HFFc6 (cell line): ENCODE data around the gene SRSF1. TPM values are rescaled to one million over a fixed set of nuclear protein-coding genes. Genes with fewer than 3 reads are reported as not detected.

Experiments used
- DNase-seq: peaks from one replicate; pipeline ENCODE4 v3.0.0-alpha.2; 2018
- H3K27ac Mint-ChIP-seq: 2 replicates; pipeline ENCODE4 v1.8.0; 2020; ENCODE audit warnings: mild to moderate bottlenecking, mixed read lengths
- H3K27me3 Mint-ChIP-seq: 2 replicates; pipeline ENCODE4 v1.8.0; 2021; ENCODE audit warnings: mild to moderate bottlenecking, moderate library complexity, mixed read lengths; ENCODE audit not compliant: insufficient read depth
- H3K36me3 Mint-ChIP-seq: 2 replicates; pipeline ENCODE4 v1.8.0; 2021; ENCODE audit warnings: low read depth, mixed read lengths
- H3K4me1 Mint-ChIP-seq: 2 replicates; pipeline ENCODE4 v1.8.0; 2020; ENCODE audit warnings: low read depth, mixed read lengths
- H3K4me3 Mint-ChIP-seq: 2 replicates; pipeline ENCODE4 v1.8.0; 2020; ENCODE audit warnings: mild to moderate bottlenecking, moderate library complexity, mixed read lengths
- H3K9me3 Mint-ChIP-seq: 2 replicates; pipeline ENCODE4 v1.8.0; 2020; ENCODE audit warnings: mild to moderate bottlenecking, mixed read lengths
- CTCF ChIP-seq: fragments of 200-600 bp; sonication (generic); IDR thresholded peaks from 2 replicates; pipeline ENCODE4 v1.5.0; 2021; ENCODE audit warnings: antibody characterized with exemption, mild to moderate bottlenecking
- total RNA-seq, 6 experiments: library from RNA; stranded (reverse); fragmentation: NEBNext Ultra II Directional; extraction: Animal tissue kit (Norgen Biotek cat#: 25700); gene quantifications; 2 replicates in 1 of 6; 3 replicates in 5 of 6; pipeline ENCODE4 v1.2.3, GENCODE V29; 2021

SRSF1 gene
- total RNA-seq, 6 experiments from 2014 or later, result 216 to 296 (median 271) TPM

GRCh38 chr17:58007781-58008706, 998 bp upstream of the SRSF1 start:
- no peak for TF ChIP-seq CTCF
- Mint-ChIP-seq H3K27ac (peak overlapping the region; percentile 99), H3K4me3 (peak overlapping the region; percentile 97), H3K4me1 (peaks cover 38% of the 10 kb centered on the region), H3K36me3 (peaks cover 39% of the 10 kb centered on the region), H3K9me3 (no peaks in the 10 kb centered on the region), H3K27me3 (0 out of 2 replicates have a peak, but pooled peaks cover 3% of the 10 kb centered on the region)
- DNase-seq, result no peak

GRCh38 chr17:58006560-58006923, 504 bp downstream of the SRSF1 start:
- Mint-ChIP-seq H3K4me1 (peaks cover 53% of the 10 kb centered on the region), H3K27me3 (0 out of 2 replicates have a peak, but pooled peaks cover 3% of the 10 kb centered on the region), H3K9me3 (no peaks in the 10 kb centered on the region), H3K4me3 (peak overlapping the region; percentile 97), H3K36me3 (peaks cover 54% of the 10 kb centered on the region), H3K27ac (peak overlapping the region; percentile 99)
- no peak for TF ChIP-seq CTCF
- peak; percentile 46 for DNase-seq

GRCh38 chr17:58005728-58006559, 1.1 kb downstream of the SRSF1 start:
- 0 out of 2 replicates have a peak, but pooled peaks cover 3% of the 10 kb centered on the region for H3K27me3 Mint-ChIP-seq
- H3K36me3 Mint-ChIP-seq, result peaks cover 54% of the 10 kb centered on the region
- H3K9me3 Mint-ChIP-seq, result no peaks in the 10 kb centered on the region
- peak overlapping the region; percentile 97 for H3K4me3 Mint-ChIP-seq
- TF ChIP-seq CTCF, result no peak
- no peak for DNase-seq
- peak overlapping the region; percentile 99 for H3K27ac Mint-ChIP-seq
- peaks cover 59% of the 10 kb centered on the region for H3K4me1 Mint-ChIP-seq

GRCh38 chr17:58005031-58005727, 1.9 kb downstream of the SRSF1 start:
- peaks cover 64% of the 10 kb centered on the region for H3K4me1 Mint-ChIP-seq
- peaks cover 54% of the 10 kb centered on the region for H3K36me3 Mint-ChIP-seq
- TF ChIP-seq CTCF, result no peak
- 0 out of 2 replicates have a peak, but pooled peaks cover 3% of the 10 kb centered on the region for H3K27me3 Mint-ChIP-seq
- DNase-seq, result no peak
- peak overlapping the region; percentile 99 for H3K27ac Mint-ChIP-seq
- H3K4me3 Mint-ChIP-seq, result peak overlapping the region; percentile 97
- no peaks in the 10 kb centered on the region for H3K9me3 Mint-ChIP-seq

GRCh38 chr17:58004060-58004459, 3.0 kb downstream of the SRSF1 start:
- H3K9me3 Mint-ChIP-seq, result no peaks in the 10 kb centered on the region
- no peak for DNase-seq
- 0 out of 2 replicates have a peak, but pooled peaks cover 3% of the 10 kb centered on the region for H3K27me3 Mint-ChIP-seq
- no peak for TF ChIP-seq CTCF
- peaks cover 58% of the 10 kb centered on the region for H3K36me3 Mint-ChIP-seq
- H3K4me3 Mint-ChIP-seq, result peak overlapping the region; percentile 97
- peak overlapping the region; percentile 25; the same call in 1 of the 2 replicates for H3K27ac Mint-ChIP-seq
- peaks cover 73% of the 10 kb centered on the region for H3K4me1 Mint-ChIP-seq
